ENCODE measurements around the gene ROGDI.
A peak's percentile ranks its signal among the peaks of the same experiment; 100 is the strongest.

The ROGDI gene

GRCh38 chr16:4814046-4814445 is 11.6 kb upstream of the ROGDI start:
- no peak overlapping the region for H2BK15ac ChIP-seq (ENCODE audit: low read depth, poor library complexity, severe bottlenecking)
- no peak for DNase-seq
- no peaks in the 10 kb centered on the region for H3K9me3 ChIP-seq (ENCODE audit: control insufficient read depth, low read length)
- H2AK5ac ChIP-seq (ENCODE audit: low read length, severe bottlenecking) = no peak overlapping the region
- H3K4me1 ChIP-seq (ENCODE audit: control insufficient read depth, insufficient read depth, low read depth, low read length) = no peaks in the 10 kb centered on the region
- no peak overlapping the region for H2BK120ac ChIP-seq (ENCODE audit: low read depth, low read length)
- H3K4ac ChIP-seq (ENCODE audit: low read depth in 1 of 2, low read length in 2 of 2) = no peak overlapping the region
- H4K8ac ChIP-seq (ENCODE audit: low read length) = no peak overlapping the region
- no peak overlapping the region for H2BK12ac ChIP-seq (ENCODE audit: low read length in 2 of 2)
- no peaks in the 10 kb centered on the region for H3K27me3 ChIP-seq (ENCODE audit: control insufficient read depth in 1 of 2, insufficient read depth in 1 of 2, low read length in 2 of 2)
- no peak overlapping the region for H3K4me3 ChIP-seq (ENCODE audit: insufficient read depth in 1 of 2, low read depth in 1 of 2, low read length in 2 of 2)
- no peak overlapping the region for H2AFZ ChIP-seq (ENCODE audit: low read depth, low read length)
- H3K14ac ChIP-seq (ENCODE audit: low read length in 2 of 2) = no peak overlapping the region
- H3K18ac ChIP-seq (ENCODE audit: low read depth in 1 of 2, low read length in 2 of 2) = no peak overlapping the region
- H3K36me3 ChIP-seq (ENCODE audit: control insufficient read depth in 1 of 2, insufficient read depth in 2 of 2, low read depth in 1 of 2, low read length in 2 of 2) = peaks cover 75 to 80% of the 10 kb centered on the region in 2 experiments
- peaks cover 24% of the 10 kb centered on the region for H3K79me1 ChIP-seq (replicated peaks; ENCODE audit: low read length, poor library complexity, severe bottlenecking)
- H3K4me2 ChIP-seq (ENCODE audit: low read length, poor library complexity, severe bottlenecking) = no peak overlapping the region
- no peak overlapping the region for H4K91ac ChIP-seq (ENCODE audit: low read length)
- H3K9ac ChIP-seq (ENCODE audit: low read length) = no peak overlapping the region
- H3K23ac ChIP-seq (ENCODE audit: low read length in 2 of 2) = no peak overlapping the region
- H3K27ac ChIP-seq (ENCODE audit: low read length, poor library complexity, severe bottlenecking) = no peak overlapping the region
- H2BK5ac ChIP-seq (ENCODE audit: low read depth, low read length, poor library complexity, severe bottlenecking) = no peak overlapping the region

GRCh38 chr16:4813251-4814003 is 11.0 kb upstream of the ROGDI start:
- H3K79me1 ChIP-seq (replicated peaks; ENCODE audit: low read length, poor library complexity, severe bottlenecking) = peaks cover 20% of the 10 kb centered on the region
- H3K27ac ChIP-seq (ENCODE audit: low read length, poor library complexity, severe bottlenecking) = no peak overlapping the region
- no peak overlapping the region for H3K9ac ChIP-seq (ENCODE audit: low read length)
- no peak overlapping the region for H3K4me2 ChIP-seq (ENCODE audit: low read length, poor library complexity, severe bottlenecking)
- no peaks in the 10 kb centered on the region for H3K27me3 ChIP-seq (ENCODE audit: control insufficient read depth in 1 of 2, insufficient read depth in 1 of 2, low read length in 2 of 2)
- H2BK120ac ChIP-seq (ENCODE audit: low read depth, low read length) = no peak overlapping the region
- no peak overlapping the region for H2AK5ac ChIP-seq (ENCODE audit: low read length, severe bottlenecking)
- 97% methylated on average over 16 of the region's 16 CpGs for WGBS
- no peak overlapping the region for H3K4me3 ChIP-seq (ENCODE audit: insufficient read depth in 1 of 2, low read depth in 1 of 2, low read length in 2 of 2)
- no peak overlapping the region for H3K23ac ChIP-seq (ENCODE audit: low read length in 2 of 2)
- H3K14ac ChIP-seq (ENCODE audit: low read length in 2 of 2) = no peak overlapping the region
- no peak overlapping the region for H2BK5ac ChIP-seq (ENCODE audit: low read depth, low read length, poor library complexity, severe bottlenecking)
- H2BK15ac ChIP-seq (ENCODE audit: low read depth, poor library complexity, severe bottlenecking) = no peak overlapping the region
- H2BK12ac ChIP-seq (ENCODE audit: low read length in 2 of 2) = no peak overlapping the region
- no peak overlapping the region for H3K18ac ChIP-seq (ENCODE audit: low read depth in 1 of 2, low read length in 2 of 2)
- no peak for DNase-seq
- H4K8ac ChIP-seq (ENCODE audit: low read length) = no peak overlapping the region
- no peak overlapping the region for H3K4ac ChIP-seq (ENCODE audit: low read depth in 1 of 2, low read length in 2 of 2)
- no peaks in the 10 kb centered on the region for H3K9me3 ChIP-seq (ENCODE audit: control insufficient read depth, low read length)
- H3K36me3 ChIP-seq (ENCODE audit: control insufficient read depth in 1 of 2, insufficient read depth in 2 of 2, low read depth in 1 of 2, low read length in 2 of 2) = peaks cover 70 to 80% of the 10 kb centered on the region in 2 experiments
- H3K4me1 ChIP-seq (ENCODE audit: control insufficient read depth, insufficient read depth, low read depth, low read length) = no peaks in the 10 kb centered on the region
- no peak overlapping the region for H2AFZ ChIP-seq (ENCODE audit: low read depth, low read length)
- no peak overlapping the region for H4K91ac ChIP-seq (ENCODE audit: low read length)

DNA sequence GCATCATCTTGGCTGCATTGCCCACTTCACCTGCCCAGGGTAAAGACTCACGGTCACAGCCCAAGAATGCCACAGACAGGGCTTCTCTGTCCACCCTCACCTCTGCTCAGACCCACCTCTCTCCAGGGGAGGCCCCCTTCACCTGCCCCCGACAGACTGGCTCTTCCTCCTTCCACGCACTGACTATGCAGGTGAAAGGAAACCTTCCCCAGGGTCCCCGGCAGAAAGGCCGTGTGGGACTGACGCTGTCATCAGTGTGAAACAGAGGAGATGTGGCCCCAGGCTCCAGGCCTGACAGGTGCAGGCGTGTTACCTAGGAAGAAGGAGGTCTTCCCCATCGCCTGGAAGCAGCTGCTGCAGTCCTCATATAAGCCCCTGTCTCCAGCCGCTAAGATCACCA is 9.3 kb upstream of the ROGDI start:
- no peak overlapping the region for H3K4ac ChIP-seq (ENCODE audit: low read depth in 1 of 2, low read length in 2 of 2)
- no peak overlapping the region for H3K4me2 ChIP-seq (ENCODE audit: low read length, poor library complexity, severe bottlenecking)
- H3K27me3 ChIP-seq (ENCODE audit: control insufficient read depth in 1 of 2, insufficient read depth in 1 of 2, low read length in 2 of 2) = no peaks in the 10 kb centered on the region
- H3K4me1 ChIP-seq (ENCODE audit: control insufficient read depth, insufficient read depth, low read depth, low read length) = no peaks in the 10 kb centered on the region
- no peak overlapping the region for H2AFZ ChIP-seq (ENCODE audit: low read depth, low read length)
- H3K36me3 ChIP-seq (ENCODE audit: control insufficient read depth in 1 of 2, insufficient read depth in 2 of 2, low read depth in 1 of 2, low read length in 2 of 2) = peaks cover 64 to 83% of the 10 kb centered on the region in 2 experiments
- no peak overlapping the region for H3K14ac ChIP-seq (ENCODE audit: low read length in 2 of 2)
- H3K27ac ChIP-seq (ENCODE audit: low read length, poor library complexity, severe bottlenecking) = no peak overlapping the region
- H3K23ac ChIP-seq (ENCODE audit: low read length in 2 of 2) = no peak overlapping the region
- no peak overlapping the region for H2BK15ac ChIP-seq (ENCODE audit: low read depth, poor library complexity, severe bottlenecking)
- 95% methylated on average over 9 of the region's 9 CpGs for WGBS
- H4K91ac ChIP-seq (ENCODE audit: low read length) = no peak overlapping the region
- no peak overlapping the region for H2BK120ac ChIP-seq (ENCODE audit: low read depth, low read length)
- H2AK5ac ChIP-seq (ENCODE audit: low read length, severe bottlenecking) = no peak overlapping the region
- H3K9ac ChIP-seq (ENCODE audit: low read length) = no peak overlapping the region
- H3K9me3 ChIP-seq (ENCODE audit: control insufficient read depth, low read length) = no peaks in the 10 kb centered on the region
- H2BK5ac ChIP-seq (ENCODE audit: low read depth, low read length, poor library complexity, severe bottlenecking) = no peak overlapping the region
- no peak overlapping the region for H3K4me3 ChIP-seq (ENCODE audit: insufficient read depth in 1 of 2, low read depth in 1 of 2, low read length in 2 of 2)
- H3K18ac ChIP-seq (ENCODE audit: low read depth in 1 of 2, low read length in 2 of 2) = no peak overlapping the region
- peak overlapping the region; percentile 23 for H4K8ac ChIP-seq (ENCODE audit: low read length)
- H2BK12ac ChIP-seq (ENCODE audit: low read length in 2 of 2) = no peak overlapping the region
- DNase-seq = no peak
- H3K79me1 ChIP-seq (replicated peaks; ENCODE audit: low read length, poor library complexity, severe bottlenecking) = peaks cover 16% of the 10 kb centered on the region

DNA sequence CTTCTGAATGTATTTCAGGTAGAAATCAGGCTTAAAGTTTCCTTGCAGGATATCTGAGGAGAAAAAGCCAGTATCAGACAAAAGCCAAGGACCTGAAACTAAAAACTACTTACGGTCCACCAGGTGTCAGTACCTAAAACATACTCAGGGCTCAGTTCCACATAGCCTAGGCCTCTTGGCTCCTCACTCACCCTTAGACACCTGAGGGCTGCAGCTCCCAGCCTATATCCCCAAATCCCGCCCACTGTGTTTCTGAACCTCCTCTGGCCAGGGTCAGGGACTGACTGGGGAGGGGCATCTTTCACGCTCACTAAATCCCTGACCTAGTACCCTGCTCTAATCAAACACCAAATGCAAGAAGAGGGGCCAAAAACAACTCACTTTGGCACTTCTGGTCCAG is 8.8 kb upstream of the ROGDI start:
- 96% methylated on average over 3 of the region's 3 CpGs for WGBS
- H2BK15ac ChIP-seq (ENCODE audit: low read depth, poor library complexity, severe bottlenecking) = no peak overlapping the region
- no peak overlapping the region for H4K8ac ChIP-seq (ENCODE audit: low read length)
- no peak overlapping the region for H3K4me2 ChIP-seq (ENCODE audit: low read length, poor library complexity, severe bottlenecking)
- no peak for DNase-seq
- no peaks in the 10 kb centered on the region for H3K27me3 ChIP-seq (ENCODE audit: control insufficient read depth in 1 of 2, insufficient read depth in 1 of 2, low read length in 2 of 2)
- H3K23ac ChIP-seq (ENCODE audit: low read length in 2 of 2) = no peak overlapping the region
- H4K91ac ChIP-seq (ENCODE audit: low read length) = no peak overlapping the region
- H2BK12ac ChIP-seq (ENCODE audit: low read length in 2 of 2) = no peak overlapping the region
- H2BK120ac ChIP-seq (ENCODE audit: low read depth, low read length) = no peak overlapping the region
- no peaks in the 10 kb centered on the region for H3K4me1 ChIP-seq (ENCODE audit: control insufficient read depth, insufficient read depth, low read depth, low read length)
- H3K27ac ChIP-seq (ENCODE audit: low read length, poor library complexity, severe bottlenecking) = no peak overlapping the region
- H3K14ac ChIP-seq (ENCODE audit: low read length in 2 of 2) = no peak overlapping the region
- H2BK5ac ChIP-seq (ENCODE audit: low read depth, low read length, poor library complexity, severe bottlenecking) = no peak overlapping the region
- H2AK5ac ChIP-seq (ENCODE audit: low read length, severe bottlenecking) = no peak overlapping the region
- H3K9me3 ChIP-seq (ENCODE audit: control insufficient read depth, low read length) = no peaks in the 10 kb centered on the region
- no peak overlapping the region for H3K9ac ChIP-seq (ENCODE audit: low read length)
- H3K4ac ChIP-seq (ENCODE audit: low read depth in 1 of 2, low read length in 2 of 2) = no peak overlapping the region
- peaks cover 66 to 83% of the 10 kb centered on the region in 2 experiments for H3K36me3 ChIP-seq (ENCODE audit: control insufficient read depth in 1 of 2, insufficient read depth in 2 of 2, low read depth in 1 of 2, low read length in 2 of 2)
- H2AFZ ChIP-seq (ENCODE audit: low read depth, low read length) = no peak overlapping the region
- no peak overlapping the region for H3K18ac ChIP-seq (ENCODE audit: low read depth in 1 of 2, low read length in 2 of 2)
- H3K4me3 ChIP-seq (ENCODE audit: insufficient read depth in 1 of 2, low read depth in 1 of 2, low read length in 2 of 2) = no peak overlapping the region
- H3K79me1 ChIP-seq (replicated peaks; ENCODE audit: low read length, poor library complexity, severe bottlenecking) = peaks cover 16% of the 10 kb centered on the region

All from mesenchymal stem cell (in vitro differentiated cells and primary cell).